Neutrophil (primary cell): Measurements from ENCODE around the gene CELF3.

Source experiments
- H3K27ac ChIP-seq: fragments of 200-600 bp; sonication (generic); 2 replicates; pipeline ENCODE4 v1.5.1; 2016; ENCODE audit warnings: mild to moderate bottlenecking, moderate library complexity
- H3K27me3 ChIP-seq: fragments of 200-600 bp; sonication (generic); 2 replicates; pipeline ENCODE4 v1.6.0; 2016; ENCODE audit warnings: mild to moderate bottlenecking
- H3K36me3 ChIP-seq: fragments of 200-600 bp; sonication (generic); 2 replicates; pipeline ENCODE4 v1.5.1; 2017
- H3K4me1 ChIP-seq, 2 experiments: fragments of 200-600 bp in 1 of 2; sonication (generic) in 1 of 2; 1 replicate in 1 of 2; 2 replicates in 1 of 2; pipeline versions ENCODE4 v1.5.1 to v1.6.1; 2013 to 2016; ENCODE audit warnings: low read depth in 1 of 2, low read length in 1 of 2, mild to moderate bottlenecking in 1 of 2, moderate library complexity in 1 of 2; ENCODE audit not compliant: control insufficient read depth in 1 of 2, insufficient read depth in 1 of 2
- H3K4me3 ChIP-seq, 2 experiments: fragments of 200-600 bp in 1 of 2; sonication (generic) in 1 of 2; 1 replicate in 1 of 2; 2 replicates in 1 of 2; pipeline ENCODE4 v1.5.1; 2013 to 2016; ENCODE audit warnings: low read depth in 1 of 2, low read length in 1 of 2, mild to moderate bottlenecking in 1 of 2, moderate library complexity in 1 of 2
- H3K9me3 ChIP-seq: fragments of 200-600 bp; sonication (generic); 2 replicates; pipeline ENCODE4 v1.5.1; 2016
- CTCF ChIP-seq: fragments of 200-600 bp; sonication (generic); IDR thresholded peaks from 2 replicates; pipeline ENCODE4 v1.5.1; 2016; ENCODE audit warnings: antibody characterized with exemption

CELF3 gene

GRCh38 chr1:151733126-151733525 lies 16.5 kb upstream of the CELF3 start:
- no peak for TF ChIP-seq CTCF
- Histone ChIP-seq H3K36me3 (no peaks in the 10 kb centered on the region), H3K27ac (no peak overlapping the region), H3K27me3 (peaks cover 61% of the 10 kb centered on the region), H3K9me3 (no peaks in the 10 kb centered on the region), H3K4me3 (no peak overlapping the region), H3K4me1 (no peaks in the 10 kb centered on the region)

GRCh38 chr1:151729966-151730291 lies 13.3 kb upstream of the CELF3 start:
- TF ChIP-seq CTCF: no peak
- H3K27me3 ChIP-seq: peaks cover 92% of the 10 kb centered on the region
- no peaks in the 10 kb centered on the region for H3K36me3 ChIP-seq
- no peaks in the 10 kb centered on the region for H3K9me3 ChIP-seq
- H3K4me1 ChIP-seq: no peaks in the 10 kb centered on the region
- no peak overlapping the region for H3K4me3 ChIP-seq
- no peak overlapping the region for H3K27ac ChIP-seq

- Histone ChIP-seq H3K4me1 (no peaks in the 10 kb centered on the region), H3K27ac (no peak overlapping the region), H3K27me3 (peaks cover 97% of the 10 kb centered on the region), H3K4me3 (no peak overlapping the region), H3K36me3 (no peaks in the 10 kb centered on the region), H3K9me3 (no peaks in the 10 kb centered on the region)
- no peak for TF ChIP-seq CTCF
Measured at GRCh38 chr1:151729157-151729965, 12.8 kb upstream of the CELF3 start.

GRCh38 chr1:151728151-151729054 lies 11.8 kb upstream of the CELF3 start:
- no peaks in the 10 kb centered on the region for H3K36me3 ChIP-seq
- no peaks in the 10 kb centered on the region for H3K4me1 ChIP-seq
- no peak for TF ChIP-seq CTCF
- no peaks in the 10 kb centered on the region for H3K9me3 ChIP-seq
- peaks cover 98% of the 10 kb centered on the region for H3K27me3 ChIP-seq
- no peak overlapping the region for H3K27ac ChIP-seq
- no peak overlapping the region for H3K4me3 ChIP-seq

GRCh38 chr1:151723726-151724370 lies 7.2 kb upstream of the CELF3 start:
- H3K27me3 ChIP-seq: peaks cover 99% of the 10 kb centered on the region
- H3K4me3 ChIP-seq: no peak overlapping the region
- no peaks in the 10 kb centered on the region for H3K9me3 ChIP-seq
- no peak overlapping the region for H3K27ac ChIP-seq
- no peak for TF ChIP-seq CTCF
- peaks cover 17 to 22% of the 10 kb centered on the region in 2 experiments for H3K4me1 ChIP-seq
- no peaks in the 10 kb centered on the region for H3K36me3 ChIP-seq
